Measurements from ENCODE around the gene PTPRG. TPM values are rescaled to one million over a fixed set of nuclear protein-coding genes. Genes with fewer than 3 reads are reported as not detected.

The PTPRG gene
- total RNA-seq, 2 experiments from 2014 or later, result 0.03 to 0.05 TPM

DNA sequence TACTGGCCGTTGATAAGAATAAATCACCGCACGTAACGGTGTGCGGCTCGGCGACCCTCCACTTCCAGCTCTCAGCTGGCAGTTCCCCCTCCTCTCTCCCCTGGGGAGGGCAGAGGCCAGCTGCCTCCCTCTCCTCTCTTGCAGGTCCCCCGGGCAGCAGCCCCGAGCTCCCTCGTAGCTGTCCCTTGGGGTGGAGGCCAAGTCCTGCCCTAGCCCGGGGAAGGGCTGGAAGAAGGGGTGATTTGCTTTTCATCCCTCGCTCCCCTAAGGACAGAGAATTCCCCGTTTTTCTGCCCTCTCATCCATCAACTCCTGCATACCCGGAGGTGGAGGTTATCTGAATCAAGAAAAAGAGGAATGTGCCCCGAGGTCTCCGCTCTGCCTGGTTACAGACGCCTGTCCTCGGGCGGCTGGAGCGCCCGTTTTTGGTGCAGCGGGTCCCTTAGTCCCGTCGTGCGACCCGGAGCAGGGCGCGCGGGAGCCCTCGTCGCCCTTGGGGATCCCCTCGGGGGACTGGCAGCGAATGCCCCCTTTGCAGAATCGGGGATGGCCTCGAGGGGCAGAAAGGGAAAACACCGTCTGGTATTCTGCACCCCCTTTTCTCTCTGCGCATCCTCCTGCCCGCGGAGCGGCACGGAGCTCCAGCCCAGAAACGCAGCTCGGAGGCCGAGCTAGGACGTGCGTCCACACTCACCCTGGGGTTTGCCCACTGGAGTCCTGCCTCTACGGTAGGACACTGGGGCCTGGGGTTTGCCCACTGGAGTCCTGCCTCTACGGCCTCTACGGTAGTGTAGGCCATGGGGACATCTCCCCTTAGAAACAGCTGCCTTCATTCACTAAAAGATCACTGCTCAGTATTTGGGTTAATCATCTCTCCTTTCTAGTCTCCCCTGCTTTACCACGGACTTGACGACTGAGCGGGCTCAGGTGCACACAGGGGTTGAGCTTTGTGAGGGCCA, 2.2 kb downstream of the PTPRG start:
- H3K27ac ChIP-seq (ENCODE audit: low read depth in 1 of 2, low read length in 2 of 2), result no peak overlapping the region
- intact Hi-C loops (cut with DNase I, micrococcal nuclease), result no loop called here
- Mint-ChIP-seq H3K4me1 (ENCODE audit: low read depth) (peaks cover 4% of the 10 kb centered on the region), H3K27ac (no peak overlapping the region), H3K36me3 (ENCODE audit: low read depth) (no peaks in the 10 kb centered on the region), H3K27me3 (peaks cover 66% of the 10 kb centered on the region), H3K9me3 (no peaks in the 10 kb centered on the region), H3K4me3 (peak overlapping the region; percentile 15)
- no peaks in the 10 kb centered on the region for H3K36me3 ChIP-seq (ENCODE audit: insufficient read depth, low read length)
- ChIA-PET CTCF (no interaction called here), POLR2A (no interaction called here)
- DNase-seq, result no peak
- H3K4me1 ChIP-seq (ENCODE audit: insufficient read depth, low read length), result peaks cover 10% of the 10 kb centered on the region
- TF ChIP-seq, protein P1, sequence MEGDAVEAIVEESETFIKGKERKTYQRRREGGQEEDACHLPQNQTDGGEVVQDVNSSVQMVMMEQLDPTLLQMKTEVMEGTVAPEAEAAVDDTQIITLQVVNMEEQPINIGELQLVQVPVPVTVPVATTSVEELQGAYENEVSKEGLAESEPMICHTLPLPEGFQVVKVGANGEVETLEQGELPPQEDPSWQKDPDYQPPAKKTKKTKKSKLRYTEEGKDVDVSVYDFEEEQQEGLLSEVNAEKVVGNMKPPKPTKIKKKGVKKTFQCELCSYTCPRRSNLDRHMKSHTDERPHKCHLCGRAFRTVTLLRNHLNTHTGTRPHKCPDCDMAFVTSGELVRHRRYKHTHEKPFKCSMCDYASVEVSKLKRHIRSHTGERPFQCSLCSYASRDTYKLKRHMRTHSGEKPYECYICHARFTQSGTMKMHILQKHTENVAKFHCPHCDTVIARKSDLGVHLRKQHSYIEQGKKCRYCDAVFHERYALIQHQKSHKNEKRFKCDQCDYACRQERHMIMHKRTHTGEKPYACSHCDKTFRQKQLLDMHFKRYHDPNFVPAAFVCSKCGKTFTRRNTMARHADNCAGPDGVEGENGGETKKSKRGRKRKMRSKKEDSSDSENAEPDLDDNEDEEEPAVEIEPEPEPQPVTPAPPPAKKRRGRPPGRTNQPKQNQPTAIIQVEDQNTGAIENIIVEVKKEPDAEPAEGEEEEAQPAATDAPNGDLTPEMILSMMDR (IDR thresholded peaks at IDR 0.05), result no peak
- no peak for ATAC-seq (ENCODE audit: poor library complexity)
- peaks cover 0 to 26% of the 10 kb centered on the region in 2 experiments for H3K9me3 ChIP-seq (ENCODE audit: control insufficient read depth in 1 of 2, insufficient read depth in 1 of 2, low read length in 2 of 2)
- no peak overlapping the region for H3K4me3 ChIP-seq (ENCODE audit: low read length)
- H3K27me3 ChIP-seq (ENCODE audit: control insufficient read depth in 1 of 2, insufficient read depth in 2 of 2, low read length in 2 of 2), result peaks cover 48 to 63% of the 10 kb centered on the region in 2 experiments

DNA sequence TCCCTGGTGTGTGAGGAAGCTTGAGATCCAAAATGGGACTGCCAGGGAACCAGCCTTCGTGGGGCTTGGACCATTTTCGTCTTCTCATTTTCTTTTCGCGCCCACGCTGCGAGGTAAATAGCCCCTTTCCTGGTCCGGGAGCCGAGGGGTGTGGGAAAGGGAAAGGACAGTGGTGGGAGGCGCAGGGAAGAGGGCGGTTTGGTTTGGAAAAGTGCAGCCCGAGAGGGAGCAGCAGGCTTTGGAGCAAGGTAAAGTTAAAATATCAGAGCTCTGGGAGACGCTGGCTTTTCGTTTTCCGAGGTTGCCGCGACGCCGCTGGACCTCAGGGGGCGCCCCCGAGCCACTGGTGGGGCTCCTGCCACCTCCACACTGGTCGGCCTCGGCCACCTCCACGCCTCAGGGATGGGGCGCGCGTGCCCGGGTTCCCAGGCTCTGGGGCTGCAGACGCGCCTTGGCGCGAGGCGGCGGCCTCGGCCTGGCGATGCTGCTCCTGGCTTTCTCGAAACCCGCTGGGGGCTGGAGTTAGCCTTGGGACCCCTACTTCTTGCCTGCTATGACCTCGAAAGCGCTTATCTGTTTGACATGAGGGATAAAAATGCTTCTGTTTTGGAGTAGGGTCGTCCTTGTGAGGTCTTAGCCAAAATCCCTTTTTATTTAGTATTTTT, 3.2 kb downstream of the PTPRG start:
- ATAC-seq (ENCODE audit: poor library complexity), result no peak
- H3K4me3 ChIP-seq (ENCODE audit: low read length), result no peak overlapping the region
- no peak overlapping the region for H3K4me3 Mint-ChIP-seq

DNA sequence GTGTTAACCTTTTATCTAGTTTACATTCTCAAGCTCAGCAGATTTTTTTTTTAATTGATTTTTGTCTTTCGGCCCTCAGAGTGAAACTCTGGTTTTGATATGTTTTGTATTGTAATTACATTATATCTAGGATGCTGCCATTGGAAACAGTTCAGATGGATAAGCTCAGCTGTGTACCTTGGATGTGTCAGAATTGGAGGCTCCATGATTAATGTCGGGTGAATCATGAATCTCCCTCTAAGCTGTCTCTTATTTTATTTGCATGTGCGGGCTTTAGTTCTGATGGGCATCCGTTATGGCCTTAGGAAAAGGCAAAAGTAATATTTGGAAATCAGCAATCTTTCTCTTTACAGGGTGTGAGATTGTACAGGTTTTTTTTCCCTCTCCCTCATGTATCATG, 4.2 kb downstream of the PTPRG start:
- Mint-ChIP-seq H3K36me3 (ENCODE audit: low read depth) (no peaks in the 10 kb centered on the region), H3K4me1 (ENCODE audit: low read depth) (peaks cover 4% of the 10 kb centered on the region), H3K4me3 (no peak overlapping the region), H3K27ac (no peak overlapping the region), H3K9me3 (no peaks in the 10 kb centered on the region), H3K27me3 (peaks cover 52% of the 10 kb centered on the region)
- ChIA-PET POLR2A (no interaction called here), CTCF (no interaction called here)
- ATAC-seq (ENCODE audit: poor library complexity) (no peak), DNase-seq (no peak)
- H3K4me1 ChIP-seq (ENCODE audit: insufficient read depth, low read length), result peaks cover 10% of the 10 kb centered on the region
- H3K27ac ChIP-seq (ENCODE audit: low read depth in 1 of 2, low read length in 2 of 2), result no peak overlapping the region
- H3K9me3 ChIP-seq (ENCODE audit: control insufficient read depth in 1 of 2, insufficient read depth in 1 of 2, low read length in 2 of 2), result peaks cover 0 to 19% of the 10 kb centered on the region in 2 experiments
- H3K4me3 ChIP-seq (ENCODE audit: low read length), result no peak overlapping the region
- intact Hi-C loops (cut with DNase I, micrococcal nuclease), result no loop called here
- H3K27me3 ChIP-seq (ENCODE audit: control insufficient read depth in 1 of 2, insufficient read depth in 2 of 2, low read length in 2 of 2), result peaks cover 30 to 44% of the 10 kb centered on the region in 2 experiments
- TF ChIP-seq, protein P1 (IDR thresholded peaks at IDR 0.05), result no peak
- no peaks in the 10 kb centered on the region for H3K36me3 ChIP-seq (ENCODE audit: insufficient read depth, low read length)

More for the DNA sequence above, 3.2 kb downstream of the PTPRG start:
- CTCF ChIA-PET, result no interaction called here
- TF ChIP-seq, protein P1 (IDR thresholded peaks at IDR 0.05), result no peak
- POLR2A ChIA-PET, result no interaction called here
- H3K27me3 Mint-ChIP-seq, result peaks cover 62% of the 10 kb centered on the region
- intact Hi-C loops (cut with DNase I, micrococcal nuclease), result no loop called here
- H3K4me1 ChIP-seq (ENCODE audit: insufficient read depth, low read length), result peaks cover 10% of the 10 kb centered on the region
- H3K36me3 ChIP-seq (ENCODE audit: insufficient read depth, low read length), result no peaks in the 10 kb centered on the region
- no peak for DNase-seq
- no peak overlapping the region for H3K27ac Mint-ChIP-seq
- no peaks in the 10 kb centered on the region for H3K36me3 Mint-ChIP-seq (ENCODE audit: low read depth)
- H3K9me3 ChIP-seq (ENCODE audit: control insufficient read depth in 1 of 2, insufficient read depth in 1 of 2, low read length in 2 of 2), result peaks cover 0 to 26% of the 10 kb centered on the region in 2 experiments
- peaks cover 39 to 54% of the 10 kb centered on the region in 2 experiments for H3K27me3 ChIP-seq (ENCODE audit: control insufficient read depth in 1 of 2, insufficient read depth in 2 of 2, low read length in 2 of 2)
- H3K9me3 Mint-ChIP-seq, result no peaks in the 10 kb centered on the region
- no peak overlapping the region for H3K27ac ChIP-seq (ENCODE audit: low read depth in 1 of 2, low read length in 2 of 2)
- H3K4me1 Mint-ChIP-seq (ENCODE audit: low read depth), result peaks cover 4% of the 10 kb centered on the region

Data from CD4-positive, alpha-beta T cell (primary cell).